HepG2 (cell line): ENCODE measurements around the gene POGLUT3. TPM values are rescaled to one million over a fixed set of nuclear protein-coding genes. Genes with fewer than 3 reads are reported as not detected.
A peak's percentile ranks its signal among the peaks of the same experiment; 100 is the strongest.

Experiments used
- ARNT2 ChIP-seq: sonication (generic); formaldehyde crosslinking; IDR thresholded peaks from 2 replicates; pipeline ENCODE4 v1.8.0; 2022; ENCODE audit warnings: mild to moderate bottlenecking, low read depth, missing genetic modification reagents, moderate library complexity
- FOXK1 ChIP-seq: sonication (generic); formaldehyde crosslinking; IDR thresholded peaks from 2 replicates; pipeline ENCODE4 v1.4.0; 2020; ENCODE audit warnings: low read depth, missing genetic modification reagents, borderline replicate concordance
- NFYB ChIP-seq: sonication (generic); formaldehyde crosslinking; IDR thresholded peaks from 2 replicates; pipeline ENCODE4 v1.4.0; 2020; ENCODE audit warnings: missing genetic modification reagents
- NR2F2 ChIP-seq: IDR thresholded peaks from 2 replicates; pipeline ENCODE4 v1.6.1; 2012; ENCODE audit warnings: low read depth, inconsistent platforms, borderline replicate concordance
- SUZ12 ChIP-seq: fragments of 150-350 bp; IDR thresholded peaks from 2 replicates; pipeline ENCODE4 v1.6.1; 2014; ENCODE audit warnings: low read depth, low read length
- ZC3H4 ChIP-seq: sonication (generic); formaldehyde crosslinking; IDR thresholded peaks from 2 replicates; pipeline ENCODE4 v1.4.0; 2020; ENCODE audit warnings: missing genetic modification reagents, borderline replicate concordance
- ZFP90 ChIP-seq: sonication (generic); formaldehyde crosslinking; IDR thresholded peaks from 2 replicates; pipeline ENCODE4 v1.8.0; 2022; ENCODE audit warnings: missing genetic modification reagents, mild to moderate bottlenecking, inconsistent platforms, borderline replicate concordance
- ZNF232 ChIP-seq: sonication (generic); formaldehyde crosslinking; IDR thresholded peaks from 2 replicates; pipeline ENCODE4 v1.4.0; 2020; ENCODE audit warnings: missing genetic modification reagents, borderline replicate concordance
- ZNF317 ChIP-seq: sonication (generic); formaldehyde crosslinking; IDR thresholded peaks from 2 replicates; pipeline ENCODE4 v1.5.0; 2020; ENCODE audit warnings: mild to moderate bottlenecking, missing genetic modification reagents
- ZNF572 ChIP-seq: sonication (generic); formaldehyde crosslinking; IDR thresholded peaks from 2 replicates; pipeline ENCODE4 v1.5.1; 2020; ENCODE audit warnings: mild to moderate bottlenecking, missing genetic modification reagents
- ZNF607 ChIP-seq: sonication (generic); formaldehyde crosslinking; IDR thresholded peaks from 2 replicates; pipeline ENCODE4 v1.5.1; 2020; ENCODE audit warnings: missing genetic modification reagents, mild to moderate bottlenecking, borderline replicate concordance
- ZSCAN12 ChIP-seq: sonication (generic); formaldehyde crosslinking; IDR thresholded peaks from 2 replicates; pipeline ENCODE4 v1.9.0; 2021; ENCODE audit warnings: mild to moderate bottlenecking, missing genetic modification reagents
- polyA plus RNA-seq, 8 experiments: library from polyadenylated mRNA; depleted of rRNA in 3 of 8; stranded (reverse) in 7 of 8; unstranded in 1 of 8; fragments of >200 nt; fragmentation: Illumina TruSeq in 4 of 8; extraction: Trizol in 4 of 8; gene quantifications; 2 replicates each; pipeline versions ENCODE4 v1.2.1 to v1.2.3, GENCODE V29; 2011 to 2016; ENCODE audit warnings: low read depth in 4 of 8, missing spikeins in 1 of 8, mixed read lengths in 1 of 8; ENCODE audit not compliant: insufficient read depth in 1 of 8
- total RNA-seq, 5 experiments: library from RNA; depleted of rRNA; stranded (reverse); fragments of >200 nt; fragmentation: Illumina TruSeq; extraction: Trizol; gene quantifications; 2 replicates each; pipeline ENCODE4 v1.2.3, GENCODE V29; 2016; ENCODE audit warnings: low read depth in 1 of 5
- TF ChIP-seq, protein P1 (sequence below): sonication (generic); formaldehyde crosslinking; IDR thresholded peaks from 2 replicates; pipeline ENCODE4 v1.4.0; 2020; ENCODE audit warnings: mild to moderate bottlenecking, missing genetic modification reagents
- TF ChIP-seq, protein P2 (sequence below): sonication (generic); formaldehyde crosslinking; IDR thresholded peaks from 2 replicates; pipeline ENCODE4 v1.5.0; 2020; ENCODE audit warnings: mild to moderate bottlenecking, missing genetic modification reagents
- TF ChIP-seq, protein P3 (sequence below): IDR thresholded peaks from 2 replicates; pipeline ENCODE4 v1.6.1; 2016; ENCODE audit warnings: low read depth, missing genetic modification reagents, missing compliant biosample characterization
- TF ChIP-seq, protein P4 (sequence below): sonication (generic); formaldehyde crosslinking; IDR thresholded peaks from 2 replicates; pipeline ENCODE4 v1.9.0; 2022; ENCODE audit warnings: missing genetic modification reagents, mild to moderate bottlenecking, borderline replicate concordance
- TF ChIP-seq, protein P5 (sequence below): sonication (generic); formaldehyde crosslinking; IDR thresholded peaks from 2 replicates; pipeline ENCODE4 v1.9.0; 2021; ENCODE audit warnings: missing genetic modification reagents, borderline replicate concordance

The POGLUT3 gene
- total and polyA plus RNA-seq, 2 of the 13 experiments (the other 11 are each of a cell fraction or from before 2014, with no cell fraction given), result 14.3 to 22.0 TPM

DNA sequence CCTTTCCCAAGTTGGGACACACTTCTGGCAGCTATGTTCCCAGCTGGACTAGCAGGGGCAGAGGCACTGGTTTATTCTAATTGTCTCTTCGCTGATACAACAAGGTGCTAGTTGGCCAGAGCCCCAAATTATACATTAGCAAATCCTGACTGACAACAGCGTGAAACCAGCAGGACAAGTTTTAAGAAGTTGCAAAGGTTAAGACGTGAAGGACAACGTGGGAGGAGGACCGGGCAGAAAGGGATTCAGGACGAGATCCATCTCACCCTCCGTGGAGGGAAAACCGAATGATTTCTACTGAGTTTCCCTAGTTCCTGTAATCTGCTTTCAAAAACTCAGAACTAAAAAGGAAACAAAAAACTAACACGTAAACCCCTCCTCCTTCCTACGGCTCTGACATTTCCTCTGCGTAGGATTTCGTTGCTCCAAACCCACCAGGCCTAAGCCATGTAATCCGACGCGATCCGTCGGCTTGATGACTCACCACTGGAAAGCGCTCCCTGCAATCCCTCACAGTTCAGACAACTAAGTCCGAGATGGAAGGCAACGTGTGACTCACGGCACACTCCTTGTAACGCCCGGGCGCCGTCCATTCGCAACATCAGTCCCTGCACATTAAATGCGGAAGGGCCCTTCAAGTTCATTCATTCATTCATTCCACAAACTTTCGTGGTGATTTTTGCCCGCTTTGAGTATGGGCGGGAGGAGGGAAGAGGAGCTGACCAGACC, 703 bp downstream of the POGLUT3 start (continued):
- TF ChIP-seq, protein P1, sequence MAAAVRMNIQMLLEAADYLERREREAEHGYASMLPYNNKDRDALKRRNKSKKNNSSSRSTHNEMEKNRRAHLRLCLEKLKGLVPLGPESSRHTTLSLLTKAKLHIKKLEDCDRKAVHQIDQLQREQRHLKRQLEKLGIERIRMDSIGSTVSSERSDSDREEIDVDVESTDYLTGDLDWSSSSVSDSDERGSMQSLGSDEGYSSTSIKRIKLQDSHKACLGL (CRISPR knock-in tag), result no peak
- TF ChIP-seq ZNF317 (CRISPR knock-in tag) (no peak), ZFP90 (no peak), FOXK1 (CRISPR knock-in tag) (0 out of 2 replicates have a peak, but pooled peaks have one; percentile 24), NR2F2 (no peak), NFYB (CRISPR knock-in tag) (no peak), ZSCAN12 (CRISPR knock-in tag) (no peak), ZNF572 (CRISPR knock-in tag) (no peak), SUZ12 (no peak), ARNT2 (no peak), ZNF607 (CRISPR knock-in tag) (no peak; the same call in 1 of the 2 replicates), ZNF232 (CRISPR knock-in tag) (no peak; the same call in 1 of the 2 replicates), ZC3H4 (CRISPR knock-in tag) (peak; percentile 32; the same call in 1 of the 2 replicates)
- TF ChIP-seq, protein P2, sequence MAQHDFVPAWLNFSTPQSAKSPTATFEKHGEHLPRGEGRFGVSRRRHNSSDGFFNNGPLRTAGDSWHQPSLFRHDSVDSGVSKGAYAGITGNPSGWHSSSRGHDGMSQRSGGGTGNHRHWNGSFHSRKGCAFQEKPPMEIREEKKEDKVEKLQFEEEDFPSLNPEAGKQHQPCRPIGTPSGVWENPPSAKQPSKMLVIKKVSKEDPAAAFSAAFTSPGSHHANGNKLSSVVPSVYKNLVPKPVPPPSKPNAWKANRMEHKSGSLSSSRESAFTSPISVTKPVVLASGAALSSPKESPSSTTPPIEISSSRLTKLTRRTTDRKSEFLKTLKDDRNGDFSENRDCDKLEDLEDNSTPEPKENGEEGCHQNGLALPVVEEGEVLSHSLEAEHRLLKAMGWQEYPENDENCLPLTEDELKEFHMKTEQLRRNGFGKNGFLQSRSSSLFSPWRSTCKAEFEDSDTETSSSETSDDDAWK, result no peak
- TF ChIP-seq, protein P3, sequence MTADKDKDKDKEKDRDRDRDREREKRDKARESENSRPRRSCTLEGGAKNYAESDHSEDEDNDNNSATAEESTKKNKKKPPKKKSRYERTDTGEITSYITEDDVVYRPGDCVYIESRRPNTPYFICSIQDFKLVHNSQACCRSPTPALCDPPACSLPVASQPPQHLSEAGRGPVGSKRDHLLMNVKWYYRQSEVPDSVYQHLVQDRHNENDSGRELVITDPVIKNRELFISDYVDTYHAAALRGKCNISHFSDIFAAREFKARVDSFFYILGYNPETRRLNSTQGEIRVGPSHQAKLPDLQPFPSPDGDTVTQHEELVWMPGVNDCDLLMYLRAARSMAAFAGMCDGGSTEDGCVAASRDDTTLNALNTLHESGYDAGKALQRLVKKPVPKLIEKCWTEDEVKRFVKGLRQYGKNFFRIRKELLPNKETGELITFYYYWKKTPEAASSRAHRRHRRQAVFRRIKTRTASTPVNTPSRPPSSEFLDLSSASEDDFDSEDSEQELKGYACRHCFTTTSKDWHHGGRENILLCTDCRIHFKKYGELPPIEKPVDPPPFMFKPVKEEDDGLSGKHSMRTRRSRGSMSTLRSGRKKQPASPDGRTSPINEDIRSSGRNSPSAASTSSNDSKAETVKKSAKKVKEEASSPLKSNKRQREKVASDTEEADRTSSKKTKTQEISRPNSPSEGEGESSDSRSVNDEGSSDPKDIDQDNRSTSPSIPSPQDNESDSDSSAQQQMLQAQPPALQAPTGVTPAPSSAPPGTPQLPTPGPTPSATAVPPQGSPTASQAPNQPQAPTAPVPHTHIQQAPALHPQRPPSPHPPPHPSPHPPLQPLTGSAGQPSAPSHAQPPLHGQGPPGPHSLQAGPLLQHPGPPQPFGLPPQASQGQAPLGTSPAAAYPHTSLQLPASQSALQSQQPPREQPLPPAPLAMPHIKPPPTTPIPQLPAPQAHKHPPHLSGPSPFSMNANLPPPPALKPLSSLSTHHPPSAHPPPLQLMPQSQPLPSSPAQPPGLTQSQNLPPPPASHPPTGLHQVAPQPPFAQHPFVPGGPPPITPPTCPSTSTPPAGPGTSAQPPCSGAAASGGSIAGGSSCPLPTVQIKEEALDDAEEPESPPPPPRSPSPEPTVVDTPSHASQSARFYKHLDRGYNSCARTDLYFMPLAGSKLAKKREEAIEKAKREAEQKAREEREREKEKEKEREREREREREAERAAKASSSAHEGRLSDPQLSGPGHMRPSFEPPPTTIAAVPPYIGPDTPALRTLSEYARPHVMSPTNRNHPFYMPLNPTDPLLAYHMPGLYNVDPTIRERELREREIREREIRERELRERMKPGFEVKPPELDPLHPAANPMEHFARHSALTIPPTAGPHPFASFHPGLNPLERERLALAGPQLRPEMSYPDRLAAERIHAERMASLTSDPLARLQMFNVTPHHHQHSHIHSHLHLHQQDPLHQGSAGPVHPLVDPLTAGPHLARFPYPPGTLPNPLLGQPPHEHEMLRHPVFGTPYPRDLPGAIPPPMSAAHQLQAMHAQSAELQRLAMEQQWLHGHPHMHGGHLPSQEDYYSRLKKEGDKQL, result no peak
- TF ChIP-seq, protein P4, sequence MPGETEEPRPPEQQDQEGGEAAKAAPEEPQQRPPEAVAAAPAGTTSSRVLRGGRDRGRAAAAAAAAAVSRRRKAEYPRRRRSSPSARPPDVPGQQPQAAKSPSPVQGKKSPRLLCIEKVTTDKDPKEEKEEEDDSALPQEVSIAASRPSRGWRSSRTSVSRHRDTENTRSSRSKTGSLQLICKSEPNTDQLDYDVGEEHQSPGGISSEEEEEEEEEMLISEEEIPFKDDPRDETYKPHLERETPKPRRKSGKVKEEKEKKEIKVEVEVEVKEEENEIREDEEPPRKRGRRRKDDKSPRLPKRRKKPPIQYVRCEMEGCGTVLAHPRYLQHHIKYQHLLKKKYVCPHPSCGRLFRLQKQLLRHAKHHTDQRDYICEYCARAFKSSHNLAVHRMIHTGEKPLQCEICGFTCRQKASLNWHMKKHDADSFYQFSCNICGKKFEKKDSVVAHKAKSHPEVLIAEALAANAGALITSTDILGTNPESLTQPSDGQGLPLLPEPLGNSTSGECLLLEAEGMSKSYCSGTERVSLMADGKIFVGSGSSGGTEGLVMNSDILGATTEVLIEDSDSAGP (CRISPR knock-in tag), result no peak
- TF ChIP-seq, protein P5, sequence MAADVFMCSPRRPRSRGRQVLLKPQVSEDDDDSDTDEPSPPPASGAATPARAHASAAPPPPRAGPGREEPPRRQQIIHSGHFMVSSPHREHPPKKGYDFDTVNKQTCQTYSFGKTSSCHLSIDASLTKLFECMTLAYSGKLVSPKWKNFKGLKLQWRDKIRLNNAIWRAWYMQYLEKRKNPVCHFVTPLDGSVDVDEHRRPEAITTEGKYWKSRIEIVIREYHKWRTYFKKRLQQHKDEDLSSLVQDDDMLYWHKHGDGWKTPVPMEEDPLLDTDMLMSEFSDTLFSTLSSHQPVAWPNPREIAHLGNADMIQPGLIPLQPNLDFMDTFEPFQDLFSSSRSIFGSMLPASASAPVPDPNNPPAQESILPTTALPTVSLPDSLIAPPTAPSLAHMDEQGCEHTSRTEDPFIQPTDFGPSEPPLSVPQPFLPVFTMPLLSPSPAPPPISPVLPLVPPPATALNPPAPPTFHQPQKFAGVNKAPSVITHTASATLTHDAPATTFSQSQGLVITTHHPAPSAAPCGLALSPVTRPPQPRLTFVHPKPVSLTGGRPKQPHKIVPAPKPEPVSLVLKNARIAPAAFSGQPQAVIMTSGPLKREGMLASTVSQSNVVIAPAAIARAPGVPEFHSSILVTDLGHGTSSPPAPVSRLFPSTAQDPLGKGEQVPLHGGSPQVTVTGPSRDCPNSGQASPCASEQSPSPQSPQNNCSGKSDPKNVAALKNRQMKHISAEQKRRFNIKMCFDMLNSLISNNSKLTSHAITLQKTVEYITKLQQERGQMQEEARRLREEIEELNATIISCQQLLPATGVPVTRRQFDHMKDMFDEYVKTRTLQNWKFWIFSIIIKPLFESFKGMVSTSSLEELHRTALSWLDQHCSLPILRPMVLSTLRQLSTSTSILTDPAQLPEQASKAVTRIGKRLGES (CRISPR knock-in tag), result no peak
